Endothelial cell of umbilical vein (primary cell): Measurements from ENCODE around the gene CRIM1. TPM values are rescaled to one million over a fixed set of nuclear protein-coding genes. Genes with fewer than 3 reads are reported as not detected.

Experiments used
- BruUV-seq: library from RNA; stranded (reverse); fragments of 400-500 nt; replicated peaks from 2 replicates; lab custom pipeline; 2021; lab: Mats Ljungman, UMichigan
- CTCF ChIA-PET: fragments of 300-600, 350-600 bp; sonication (Branson Sonifier 250); formaldehyde crosslinking; loops from one replicate; lab custom pipeline; 2021; ENCODE audit warnings: antibody characterized with exemption, inconsistent platforms; lab: Charles Lee
- POLR2A ChIA-PET: fragments of 300-600, 350-600 bp; sonication (Branson Sonifier 250); formaldehyde crosslinking; loops from one replicate; lab custom pipeline; 2021; ENCODE audit warnings: antibody characterized with exemption, inconsistent platforms; lab: Charles Lee
- DNase-seq: peaks from one replicate; pipeline ENCODE4 v3.0.0-alpha.2; 2011; ENCODE audit warnings: low read depth, low spot score
- FAIRE-seq: peaks from 2 replicates; lab custom pipeline; 2011; peaks lifted over from hg19 to GRCh38; lab: Jason Lieb, UNC
- H2AFZ ChIP-seq: 2 replicates; pipeline ENCODE4 v1.6.0; 2012; ENCODE audit warnings: low read depth, low read length, control low read depth, inconsistent platforms
- H3K27ac ChIP-seq: 2 replicates; pipeline ENCODE4 v1.5.1; 2011; ENCODE audit warnings: low read depth, mild to moderate bottlenecking, control low read depth, low read length, moderate library complexity; ENCODE audit not compliant: insufficient read depth
- H3K27me3 ChIP-seq, 2 experiments: 2 replicates each; pipeline versions ENCODE4 v1.6.0 to v1.6.1; 2011; ENCODE audit warnings: low read length in 2 of 2, mixed read lengths in 1 of 2; ENCODE audit not compliant: control insufficient read depth in 2 of 2, insufficient read depth in 2 of 2
- H3K36me3 ChIP-seq, 2 experiments: 2 replicates in 1 of 2; 3 replicates in 1 of 2; pipeline ENCODE4 v1.5.1; 2011; ENCODE audit warnings: low read length in 2 of 2, mild to moderate bottlenecking in 1 of 2, moderate library complexity in 1 of 2; ENCODE audit not compliant: control insufficient read depth in 2 of 2, insufficient read depth in 2 of 2; ENCODE audit errors: extremely low read depth in 1 of 2
- H3K4me1 ChIP-seq: 3 replicates; pipeline ENCODE4 v1.5.1; 2011; ENCODE audit warnings: mild to moderate bottlenecking, low read length; ENCODE audit not compliant: control insufficient read depth, insufficient read depth; ENCODE audit errors: extremely low read depth
- H3K4me2 ChIP-seq: 2 replicates; pipeline ENCODE4 v1.6.1; 2011; ENCODE audit warnings: low read length, control low read depth, mixed read lengths; ENCODE audit not compliant: insufficient read depth
- H3K4me3 ChIP-seq, 3 experiments: fragments of 200-600 bp in 1 of 3; sonication (generic), shearing (Covaris generic) in 1 of 3; replicated peaks in 1 of 3; 2 replicates each; pipeline ENCODE4 v1.5.1; 2011 to 2016; ENCODE audit warnings: control low read depth in 3 of 3, low read length in 3 of 3, mild to moderate bottlenecking in 2 of 3, inconsistent platforms in 1 of 3, low read depth in 1 of 3, moderate library complexity in 1 of 3; ENCODE audit not compliant: insufficient read depth in 1 of 3
- H3K79me2 ChIP-seq: 2 replicates; pipeline ENCODE4 v1.6.0; 2012; ENCODE audit warnings: low read length, inconsistent platforms; ENCODE audit not compliant: control insufficient read depth, insufficient read depth
- H3K9ac ChIP-seq: replicated peaks from 2 replicates; pipeline ENCODE3; 2011; ENCODE audit warnings: low read length, control low read depth; ENCODE audit not compliant: insufficient read depth; ENCODE audit errors: extremely low read depth
- H3K9me1 ChIP-seq: replicated peaks from 3 replicates; pipeline ENCODE4 v1.6.0; 2011; ENCODE audit warnings: mild to moderate bottlenecking, low read length; ENCODE audit not compliant: control insufficient read depth, insufficient read depth; ENCODE audit errors: extremely low read depth
- H3K9me3 ChIP-seq: replicated peaks from 2 replicates; pipeline ENCODE4 v1.5.1; 2012; ENCODE audit warnings: low read length, inconsistent platforms; ENCODE audit not compliant: control insufficient read depth, insufficient read depth
- H4K20me1 ChIP-seq: replicated peaks from 2 replicates; pipeline ENCODE3; 2011; ENCODE audit warnings: mild to moderate bottlenecking, low read length; ENCODE audit not compliant: control insufficient read depth, insufficient read depth; ENCODE audit errors: extremely low read depth
- CTCF ChIP-seq, 2 donors: IDR thresholded peaks; 1 replicate in 1 of 2; 2 replicates in 1 of 2; pipeline ENCODE4 v1.5.1; 2011; ENCODE audit warnings: low read length in 2 of 2, mild to moderate bottlenecking in 2 of 2, moderate library complexity in 2 of 2, control low read depth in 1 of 2, inconsistent platforms in 1 of 2, low read depth in 1 of 2; ENCODE audit not compliant: insufficient read depth in 1 of 2; ENCODE audit errors: extremely low read depth in 1 of 2
- EZH2 ChIP-seq: IDR thresholded peaks from 2 replicates; pipeline ENCODE4 v1.6.1; 2012; ENCODE audit warnings: borderline replicate concordance, low read depth, mild to moderate bottlenecking, moderate library complexity, low read length, inconsistent platforms; ENCODE audit not compliant: severe bottlenecking
- FOS ChIP-seq: IDR thresholded peaks from 2 replicates; pipeline ENCODE4 v1.6.1; 2011; ENCODE audit warnings: mild to moderate bottlenecking, low read length, moderate library complexity, borderline replicate concordance; ENCODE audit not compliant: insufficient read depth
- GATA2 ChIP-seq: IDR thresholded peaks from 2 replicates; pipeline ENCODE4 v1.7.0; 2011; ENCODE audit warnings: low read depth, mild to moderate bottlenecking, moderate library complexity, mixed read lengths, low read length; ENCODE audit not compliant: insufficient read length, insufficient read depth
- JUN ChIP-seq: IDR thresholded peaks from 2 replicates; pipeline ENCODE4 v1.6.1; 2011; ENCODE audit warnings: borderline replicate concordance, low read depth; ENCODE audit not compliant: insufficient read length, insufficient read depth
- MYC ChIP-seq: IDR thresholded peaks from one replicate; pipeline ENCODE4 v1.6.1; 2011; ENCODE audit warnings: mild to moderate bottlenecking, low read depth, low read length
- POLR2A ChIP-seq: IDR thresholded peaks from 2 replicates; pipeline ENCODE4 v1.6.1; 2012; ENCODE audit warnings: low read depth, mild to moderate bottlenecking, control low read depth, low read length
- POLR2AphosphoS5 ChIP-seq: IDR thresholded peaks from 2 replicates; pipeline ENCODE4 v1.6.1; 2012; ENCODE audit warnings: low read depth, mild to moderate bottlenecking, control low read depth, low read length, moderate library complexity; ENCODE audit not compliant: insufficient read depth
- dilution Hi-C: fragments of 300-500 bp; cut with MboI; formaldehyde crosslinking; loops from one replicate; pipeline ENCODE4 v1.15.0; 2019; ENCODE audit warnings: low sequenced_read_pairs; ENCODE audit not compliant: extremely low pct_ligation_motif_present
- intact Hi-C: fragments of 100-400 bp; cut with micrococcal nuclease; formaldehyde crosslinking; loops from one replicate; pipeline ENCODE4 v1.10.0; 2022
- polyA plus RNA-seq, 4 experiments: library from polyadenylated mRNA; depleted of rRNA in 3 of 4; stranded (reverse) in 3 of 4; unstranded in 1 of 4; fragments of >200 nt; gene quantifications; 2 replicates each; pipeline versions ENCODE4 v1.2.1 to v1.2.3, GENCODE V29; 2011 to 2012; ENCODE audit warnings: missing spikeins in 1 of 4
- total RNA-seq: library from RNA; stranded (reverse); gene quantifications from 2 replicates; pipeline ENCODE4 v1.2.3, GENCODE V29; 2021
- TF ChIP-seq, protein P1 (sequence below): IDR thresholded peaks from 2 replicates; pipeline ENCODE4 v1.6.1; 2011; ENCODE audit not compliant: insufficient read depth, insufficient read length

The CRIM1 gene
- total and polyA plus RNA-seq, 2 donors (not counting 3 experiments of a cell fraction or from before 2014, with no cell fraction given): 422 to 649 TPM

- no TSS peak for BruUV-seq
- ChIA-PET CTCF (interaction anchor here (1.0 to 2.3 kb wide), 11 partner anchors 11 to 68 kb away, joined by 3 to 10 read pairs (median 5); no protein-coding TSS in a partner anchor), POLR2A (no interaction called here)
- peak overlapping the region; percentile 57 for H3K27ac ChIP-seq
- peaks cover 2% of the 10 kb centered on the region for H4K20me1 ChIP-seq
- no peaks in the 10 kb centered on the region for H3K27me3 ChIP-seq
- FAIRE-seq: no peak
- H3K4me3 ChIP-seq: no peak overlapping the region
- no peak overlapping the region for H3K9ac ChIP-seq
- peak; percentile 69 for DNase-seq
- intact Hi-C loops: no loop called here
- H3K9me3 ChIP-seq: no peaks in the 10 kb centered on the region
- peak overlapping the region; percentile 0 for H3K4me2 ChIP-seq
- peaks cover 91% of the 10 kb centered on the region for H3K4me1 ChIP-seq
- no peak overlapping the region for H2AFZ ChIP-seq
- TF ChIP-seq EZH2 (no peak), JUN (no peak), FOS (no peak), POLR2A (no peak), POLR2AphosphoS5 (no peak)
- peaks cover 94% of the 10 kb centered on the region for H3K79me2 ChIP-seq
- H3K9me1 ChIP-seq: no peaks in the 10 kb centered on the region
- dilution Hi-C loops: no loop called here
- H3K36me3 ChIP-seq: peaks cover 14 to 31% of the 10 kb centered on the region in 2 experiments
These were observed 83.5 kb downstream of the CRIM1 start for GRCh38 chr2:36439084-36439483.

- H2AFZ ChIP-seq: no peak overlapping the region
- ChIA-PET CTCF (interaction anchor here (1.0 to 2.8 kb wide), 5 partner anchors 9 to 88 kb away, joined by 3 to 8 read pairs (median 5); no protein-coding TSS in a partner anchor), POLR2A (no interaction called here)
- no peaks in the 10 kb centered on the region for H3K27me3 ChIP-seq
- intact Hi-C loops (no loop called here), dilution Hi-C loops (no loop called here)
- no peak for DNase-seq
- no TSS peak for BruUV-seq
- H3K4me3 ChIP-seq: no peak overlapping the region
- H3K36me3 ChIP-seq: peaks cover 24 to 47% of the 10 kb centered on the region in 2 experiments
- peak overlapping the region; percentile 29 for H3K9ac ChIP-seq
- H4K20me1 ChIP-seq: no peaks in the 10 kb centered on the region
- H3K4me1 ChIP-seq: peaks cover 94% of the 10 kb centered on the region
- H3K79me2 ChIP-seq: peaks cover 93% of the 10 kb centered on the region
- FAIRE-seq: no peak
- H3K27ac ChIP-seq: peak overlapping the region; percentile 77
- H3K4me2 ChIP-seq: peak overlapping the region; percentile 34
- TF ChIP-seq POLR2A (no peak), EZH2 (no peak), FOS (no peak), MYC (no peak), CTCF (IDR thresholded peaks at IDR 0.05; ENCODE audit: extremely low read depth in 1 of 2, insufficient read depth in 1 of 2, low read depth in 1 of 2, low read length in 2 of 2) (no peak), POLR2AphosphoS5 (no peak), GATA2 (no peak), JUN (no peak)
- TF ChIP-seq, protein P1, sequence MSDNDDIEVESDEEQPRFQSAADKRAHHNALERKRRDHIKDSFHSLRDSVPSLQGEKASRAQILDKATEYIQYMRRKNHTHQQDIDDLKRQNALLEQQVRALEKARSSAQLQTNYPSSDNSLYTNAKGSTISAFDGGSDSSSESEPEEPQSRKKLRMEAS: no peak
- H3K9me1 ChIP-seq: no peaks in the 10 kb centered on the region
- no peaks in the 10 kb centered on the region for H3K9me3 ChIP-seq
These were observed 85.6 kb downstream of the CRIM1 start for GRCh38 chr2:36441065-36441625.
